D721Med (cell line): ENCODE results near the gene LYZL4.

Experiments used
- DNase-seq: peaks from one replicate; pipeline ENCODE4 v3.0.0; 2011; ENCODE audit warnings: low spot score; ENCODE audit not compliant: insufficient read length
- FAIRE-seq: peaks from 2 replicates; lab custom pipeline; 2011; peaks lifted over from hg19 to GRCh38; lab: Jason Lieb, UNC
- CTCF ChIP-seq: IDR thresholded peaks from 2 replicates; pipeline ENCODE4 v1.5.1; 2012; ENCODE audit warnings: mild to moderate bottlenecking, control low read depth; ENCODE audit not compliant: insufficient read depth; ENCODE audit errors: missing control alignments

Gene LYZL4

GRCh38 chr3:42446111-42447050 lies 36.0 kb upstream of the LYZL4 start:
- DNase-seq (no peak), FAIRE-seq (no peak)
- no peak for TF ChIP-seq CTCF

GRCh38 chr3:42443819-42444436 lies 33.5 kb upstream of the LYZL4 start:
- DNase-seq (peak; percentile 61), FAIRE-seq (no peak)
- peak; percentile 99 for TF ChIP-seq CTCF

DNA sequence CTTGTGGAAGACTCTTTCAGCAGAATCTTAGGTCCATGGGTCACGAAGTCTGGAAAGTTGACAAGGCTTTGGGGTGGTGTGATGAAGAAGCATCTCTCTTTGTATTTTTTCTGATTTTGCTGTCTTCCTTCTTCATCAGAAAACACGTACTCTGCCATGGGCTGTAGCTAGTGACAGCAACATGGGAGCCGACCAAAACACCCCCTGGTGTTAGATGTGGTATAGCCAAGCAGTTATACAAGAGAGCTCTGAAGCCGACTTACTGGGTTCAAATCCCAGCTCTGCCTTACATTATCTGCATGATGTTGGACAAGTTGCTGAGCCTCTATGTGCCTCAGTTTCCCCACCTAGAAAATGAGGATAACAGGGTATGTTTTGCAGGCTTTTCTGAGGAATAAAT lies 32.9 kb upstream of the LYZL4 start:
- DNase-seq: no peak
- FAIRE-seq: no peak
- TF ChIP-seq CTCF: no peak

DNA sequence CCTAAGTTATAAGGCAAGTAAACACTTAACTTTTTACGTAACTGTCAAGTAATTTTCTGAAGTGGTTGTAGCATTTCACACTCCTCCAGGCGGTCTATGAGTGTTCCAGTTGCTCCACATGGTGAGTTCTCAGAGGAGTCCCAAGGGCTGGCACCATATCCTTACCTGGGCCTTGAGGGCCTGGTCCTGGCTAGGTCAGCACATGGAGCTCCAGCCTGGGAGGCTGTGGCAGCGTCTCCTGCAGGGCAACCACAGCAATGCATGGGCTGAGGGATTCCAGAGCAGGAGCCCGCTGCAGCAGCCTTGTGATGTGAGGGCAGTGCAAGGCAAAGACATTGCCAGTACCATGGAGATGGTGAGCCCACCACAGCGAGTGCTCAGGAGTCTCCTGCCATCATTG lies 32.2 kb upstream of the LYZL4 start:
- FAIRE-seq (no peak), DNase-seq (no peak)
- no peak for TF ChIP-seq CTCF

GRCh38 chr3:42441791-42442190 lies 31.4 kb upstream of the LYZL4 start:
- no peak for FAIRE-seq
- no peak for TF ChIP-seq CTCF
- DNase-seq: no peak

DNA sequence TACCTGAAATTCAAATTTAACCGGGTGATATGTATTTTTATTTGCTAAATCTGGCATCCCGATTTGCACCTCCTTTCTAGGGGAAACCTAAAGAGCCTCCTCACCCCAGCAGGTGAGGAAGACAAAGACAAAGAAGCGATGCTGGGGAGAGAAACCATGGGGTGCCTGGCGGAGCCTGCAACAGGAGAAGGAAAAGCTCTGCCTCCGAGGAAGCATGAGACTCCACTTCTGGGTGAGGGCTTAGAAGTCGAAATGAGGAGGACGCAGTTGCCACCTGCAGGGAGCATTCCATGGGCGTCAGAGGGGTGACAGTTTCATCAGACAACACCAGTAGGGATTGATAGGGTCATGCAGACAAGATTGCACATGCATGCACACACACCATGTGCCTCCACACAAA lies 30.5 kb upstream of the LYZL4 start:
- no peak for TF ChIP-seq CTCF
- DNase-seq (no peak), FAIRE-seq (no peak)
